ENCODE data around the gene PIF1.

PIF1 gene, protein sequence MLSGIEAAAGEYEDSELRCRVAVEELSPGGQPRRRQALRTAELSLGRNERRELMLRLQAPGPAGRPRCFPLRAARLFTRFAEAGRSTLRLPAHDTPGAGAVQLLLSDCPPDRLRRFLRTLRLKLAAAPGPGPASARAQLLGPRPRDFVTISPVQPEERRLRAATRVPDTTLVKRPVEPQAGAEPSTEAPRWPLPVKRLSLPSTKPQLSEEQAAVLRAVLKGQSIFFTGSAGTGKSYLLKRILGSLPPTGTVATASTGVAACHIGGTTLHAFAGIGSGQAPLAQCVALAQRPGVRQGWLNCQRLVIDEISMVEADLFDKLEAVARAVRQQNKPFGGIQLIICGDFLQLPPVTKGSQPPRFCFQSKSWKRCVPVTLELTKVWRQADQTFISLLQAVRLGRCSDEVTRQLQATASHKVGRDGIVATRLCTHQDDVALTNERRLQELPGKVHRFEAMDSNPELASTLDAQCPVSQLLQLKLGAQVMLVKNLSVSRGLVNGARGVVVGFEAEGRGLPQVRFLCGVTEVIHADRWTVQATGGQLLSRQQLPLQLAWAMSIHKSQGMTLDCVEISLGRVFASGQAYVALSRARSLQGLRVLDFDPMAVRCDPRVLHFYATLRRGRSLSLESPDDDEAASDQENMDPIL

GRCh38 chr15:64825431-64826294 lies at the start of gene PIF1:
TSS of gene PIF1 (minus strand) at chr15:64825647. CDS start at chr15:64824335, 1,312 bp downstream.
- H3K9me3 Mint-ChIP-seq = no peaks in the 10 kb centered on the region
- peaks cover 24% of the 10 kb centered on the region for H3K4me1 Mint-ChIP-seq
- peaks cover 3% of the 10 kb centered on the region for H3K27me3 Mint-ChIP-seq
- peak within 1 kb of the TSS; percentile 82 for H3K4me3 Mint-ChIP-seq
- no peaks in the 10 kb centered on the region for H3K36me3 Mint-ChIP-seq
- H3K27ac Mint-ChIP-seq = peak within 1 kb of the TSS; percentile 46

DNA sequence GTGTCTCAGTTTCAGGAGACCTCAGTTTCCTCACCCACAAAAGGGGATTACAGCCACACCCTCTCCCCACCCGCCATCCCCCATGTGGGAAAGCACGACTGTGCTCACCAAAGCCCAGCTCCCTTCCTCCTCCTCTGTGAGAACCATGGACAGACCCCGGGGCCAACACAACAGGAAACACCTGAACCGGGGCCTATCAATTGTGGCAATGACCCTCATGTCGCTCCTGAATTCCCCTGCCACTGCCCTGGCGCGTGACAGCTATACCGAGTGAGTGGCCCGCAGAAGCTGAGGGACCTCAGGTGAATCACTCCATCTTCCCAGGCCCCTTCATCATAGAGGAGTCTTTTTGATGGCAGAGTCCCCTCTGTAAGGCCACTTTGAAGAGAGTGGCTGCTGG lies 44.9 kb upstream of the PIF1 start:
- peak overlapping the region; percentile 62 for H3K27ac Mint-ChIP-seq
- peaks cover 1% of the 10 kb centered on the region for H3K36me3 Mint-ChIP-seq
- no peaks in the 10 kb centered on the region for H3K9me3 Mint-ChIP-seq
- H3K4me3 Mint-ChIP-seq = no peak overlapping the region
- H3K27me3 Mint-ChIP-seq = no peaks in the 10 kb centered on the region
- H3K4me1 Mint-ChIP-seq = peaks cover 12% of the 10 kb centered on the region

GRCh38 chr15:64869501-64869900 lies 44.1 kb upstream of the PIF1 start:
- peak overlapping the region; percentile 52 for H3K27ac Mint-ChIP-seq
- H3K4me3 Mint-ChIP-seq = no peak overlapping the region
- peaks cover 9% of the 10 kb centered on the region for H3K4me1 Mint-ChIP-seq
- no peaks in the 10 kb centered on the region for H3K9me3 Mint-ChIP-seq
- H3K27me3 Mint-ChIP-seq = no peaks in the 10 kb centered on the region
- H3K36me3 Mint-ChIP-seq = peaks cover 2% of the 10 kb centered on the region

GRCh38 chr15:64865998-64866520 lies 40.6 kb upstream of the PIF1 start:
- no peak overlapping the region for H3K27ac Mint-ChIP-seq
- H3K4me3 Mint-ChIP-seq = no peak overlapping the region
- peaks cover 6% of the 10 kb centered on the region for H3K36me3 Mint-ChIP-seq
- no peaks in the 10 kb centered on the region for H3K27me3 Mint-ChIP-seq
- no peaks in the 10 kb centered on the region for H3K9me3 Mint-ChIP-seq
- H3K4me1 Mint-ChIP-seq = peaks cover 6% of the 10 kb centered on the region

GRCh38 chr15:64865126-64865997 lies 39.9 kb upstream of the PIF1 start:
- Mint-ChIP-seq H3K9me3 (no peaks in the 10 kb centered on the region), H3K4me3 (no peak overlapping the region), H3K36me3 (peaks cover 6% of the 10 kb centered on the region), H3K27me3 (no peaks in the 10 kb centered on the region), H3K27ac (no peak overlapping the region), H3K4me1 (peaks cover 6% of the 10 kb centered on the region)

DNA sequence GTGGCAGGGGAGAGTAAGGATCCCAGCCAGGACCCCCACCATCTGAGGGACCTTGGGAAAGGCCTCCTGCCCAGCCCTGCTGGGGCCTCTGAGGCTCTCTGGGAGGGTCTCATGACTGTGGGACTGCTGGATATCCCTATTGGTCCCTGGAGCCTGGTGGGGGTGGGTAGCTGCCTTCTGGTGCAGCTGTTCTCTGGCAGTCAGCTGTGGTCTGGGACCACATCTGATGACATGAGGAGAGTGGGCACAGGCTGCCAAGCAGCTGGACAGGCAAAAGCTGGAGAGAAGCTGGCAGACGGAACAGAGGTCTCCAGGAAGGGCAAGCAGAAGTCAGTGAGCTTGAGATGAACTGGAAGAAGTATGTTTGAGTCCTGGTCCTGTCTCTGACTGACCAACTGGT lies 38.6 kb upstream of the PIF1 start:
- Mint-ChIP-seq H3K9me3 (no peaks in the 10 kb centered on the region), H3K4me1 (no peaks in the 10 kb centered on the region), H3K27me3 (no peaks in the 10 kb centered on the region), H3K36me3 (peaks cover 5% of the 10 kb centered on the region), H3K27ac (no peak overlapping the region), H3K4me3 (no peak overlapping the region)

DNA sequence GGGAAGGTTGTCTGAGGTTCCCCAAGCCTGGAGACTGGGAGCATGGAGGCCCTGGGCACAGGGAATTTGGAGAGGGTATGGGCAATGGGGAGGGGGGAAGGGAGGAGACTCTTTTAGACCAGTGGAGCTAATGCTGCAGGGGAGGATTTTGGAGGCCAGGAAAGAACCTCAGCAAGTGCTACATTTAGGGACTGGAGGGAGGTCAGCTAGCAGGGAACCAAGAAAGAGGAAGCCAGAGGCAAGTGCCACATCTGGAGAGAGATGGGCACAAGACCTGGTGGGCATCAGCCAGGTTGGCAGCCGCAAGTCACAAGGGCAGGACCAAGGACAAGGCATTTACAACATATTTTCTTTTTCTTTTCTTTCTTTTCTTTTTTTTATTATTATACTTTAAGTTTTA lies 37.0 kb upstream of the PIF1 start:
- Mint-ChIP-seq H3K36me3 (peaks cover 5% of the 10 kb centered on the region), H3K4me1 (peaks cover 13% of the 10 kb centered on the region), H3K27me3 (no peaks in the 10 kb centered on the region), H3K4me3 (no peak overlapping the region), H3K27ac (no peak overlapping the region), H3K9me3 (no peaks in the 10 kb centered on the region)

DNA sequence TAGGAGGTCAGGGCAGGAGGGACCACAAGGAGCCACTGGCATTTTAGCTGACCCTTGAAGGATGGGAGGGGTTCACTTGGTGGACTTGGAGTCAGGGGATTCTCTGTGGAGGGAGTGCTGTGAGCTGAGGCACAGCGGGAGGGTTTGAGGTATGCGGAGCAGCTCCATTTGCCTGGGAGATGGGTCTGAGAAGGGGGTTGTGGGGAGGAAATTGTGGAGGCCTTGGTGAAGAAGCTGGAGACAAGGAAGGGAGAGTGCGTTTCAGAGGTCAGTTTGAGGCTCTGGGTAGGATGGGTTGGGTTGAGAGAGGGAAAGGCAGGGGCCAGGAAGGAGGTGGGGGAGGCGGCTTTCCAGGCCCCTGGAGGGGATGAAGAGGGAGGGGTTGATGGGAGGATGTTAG lies 36.5 kb upstream of the PIF1 start:
- peak overlapping the region; percentile 82 for H3K27ac Mint-ChIP-seq
- peaks cover 5% of the 10 kb centered on the region for H3K36me3 Mint-ChIP-seq
- no peaks in the 10 kb centered on the region for H3K9me3 Mint-ChIP-seq
- no peak overlapping the region for H3K4me3 Mint-ChIP-seq
- H3K4me1 Mint-ChIP-seq = peaks cover 18% of the 10 kb centered on the region
- no peaks in the 10 kb centered on the region for H3K27me3 Mint-ChIP-seq

GRCh38 chr15:64861331-64861730 lies 35.9 kb upstream of the PIF1 start:
- H3K27me3 Mint-ChIP-seq = no peaks in the 10 kb centered on the region
- H3K36me3 Mint-ChIP-seq = peaks cover 5% of the 10 kb centered on the region
- H3K4me1 Mint-ChIP-seq = peaks cover 22% of the 10 kb centered on the region
- H3K27ac Mint-ChIP-seq = no peak overlapping the region
- H3K4me3 Mint-ChIP-seq = no peak overlapping the region
- no peaks in the 10 kb centered on the region for H3K9me3 Mint-ChIP-seq

- Mint-ChIP-seq H3K27me3 (no peaks in the 10 kb centered on the region), H3K4me1 (peaks cover 42% of the 10 kb centered on the region), H3K4me3 (no peak overlapping the region), H3K9me3 (no peaks in the 10 kb centered on the region), H3K27ac (no peak overlapping the region), H3K36me3 (peaks cover 3% of the 10 kb centered on the region)
Measured at GRCh38 chr15:64859226-64859625, 33.8 kb upstream of the PIF1 start.

DNA sequence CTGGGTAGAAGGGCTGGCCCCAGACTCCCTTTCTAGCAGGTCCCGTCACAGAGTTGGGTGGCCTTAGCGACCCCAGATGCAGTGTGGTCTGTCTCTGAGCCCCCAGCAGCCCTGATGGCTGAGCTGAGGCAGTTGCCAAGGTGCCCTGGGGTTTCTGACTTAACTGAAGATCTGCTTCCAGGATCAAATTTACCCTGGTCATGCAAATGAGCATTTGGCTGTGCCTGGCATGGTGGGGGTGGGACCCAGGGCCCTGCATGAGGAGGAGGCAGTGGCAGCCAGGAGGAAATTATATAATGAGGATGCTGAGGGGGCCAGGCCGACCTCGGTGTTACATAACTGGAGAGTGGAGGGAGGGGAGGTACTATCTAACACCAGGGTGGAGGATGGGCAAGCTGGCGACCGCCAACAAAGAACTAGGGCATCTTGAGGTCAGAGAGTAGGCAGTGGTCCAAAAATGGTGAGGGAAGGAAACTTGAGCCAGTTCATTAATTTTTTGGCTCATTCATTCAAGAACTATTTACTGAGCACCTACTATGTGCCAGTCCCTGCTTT lies 32.7 kb upstream of the PIF1 start:
- H3K36me3 Mint-ChIP-seq = peaks cover 1% of the 10 kb centered on the region
- peaks cover 43% of the 10 kb centered on the region for H3K4me1 Mint-ChIP-seq
- no peak overlapping the region for H3K4me3 Mint-ChIP-seq
- H3K9me3 Mint-ChIP-seq = no peaks in the 10 kb centered on the region
- H3K27ac Mint-ChIP-seq = peak overlapping the region; percentile 60
- no peaks in the 10 kb centered on the region for H3K27me3 Mint-ChIP-seq

GRCh38 chr15:64857421-64857820 lies 32.0 kb upstream of the PIF1 start:
- Mint-ChIP-seq H3K9me3 (no peaks in the 10 kb centered on the region), H3K27ac (no peak overlapping the region), H3K36me3 (peaks cover 1% of the 10 kb centered on the region), H3K27me3 (no peaks in the 10 kb centered on the region), H3K4me3 (no peak overlapping the region), H3K4me1 (peaks cover 43% of the 10 kb centered on the region)

DNA sequence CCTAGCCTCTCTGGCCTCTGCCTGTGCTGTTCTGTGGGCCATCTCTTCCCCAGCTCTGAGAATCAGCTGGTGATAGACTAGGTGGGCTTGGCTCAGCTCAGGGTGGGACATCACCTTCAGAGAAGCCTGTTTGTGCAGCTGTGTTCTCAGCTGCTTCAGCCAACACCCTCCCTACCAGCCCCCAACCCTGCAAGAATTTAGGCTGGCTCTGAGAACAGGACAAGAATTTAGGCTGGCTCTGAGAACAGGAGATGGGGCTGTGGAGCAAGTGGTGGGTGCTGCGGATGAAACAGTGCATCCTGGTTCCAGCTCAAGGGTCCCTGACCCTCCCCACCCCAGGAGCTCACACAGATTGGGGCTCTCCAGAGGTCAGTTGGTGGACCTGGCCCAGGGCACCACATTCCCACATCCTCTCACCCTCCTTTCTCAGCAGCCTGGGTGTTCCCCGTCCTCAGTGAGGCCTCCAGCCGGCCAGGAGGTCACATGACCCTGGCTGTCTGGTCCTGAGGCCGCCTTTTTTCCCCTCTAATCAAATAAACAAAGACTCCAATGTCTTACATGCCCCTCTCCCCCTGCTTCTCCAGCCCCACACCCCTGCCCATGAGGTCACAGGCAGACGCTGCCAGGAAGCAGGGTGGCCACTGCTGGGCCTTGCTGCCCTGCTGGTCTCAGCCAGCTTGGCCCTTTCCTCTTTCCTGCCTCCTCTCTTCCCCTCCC lies 31.1 kb upstream of the PIF1 start:
- Mint-ChIP-seq H3K4me3 (no peak overlapping the region), H3K9me3 (no peaks in the 10 kb centered on the region), H3K27ac (peak overlapping the region; percentile 83), H3K36me3 (peaks cover 5% of the 10 kb centered on the region), H3K27me3 (no peaks in the 10 kb centered on the region), H3K4me1 (peaks cover 51% of the 10 kb centered on the region)

All from activated naive CD4-positive, alpha-beta T cell treated with anti-CD3 and anti-CD28 coated beads, Interleukin-2, amount 50 U/mL, for 24 hours (primary cell).